ENCODE measurements around the gene GPR146. TPM values are rescaled to one million over a fixed set of nuclear protein-coding genes. Genes with fewer than 3 reads are reported as not detected.

GPR146 gene
- total and polyA plus RNA-seq, 2 of the 13 experiments (the other 11 are each of a cell fraction or from before 2014, with no cell fraction given), result 2.0 to 15.9 TPM

- Histone ChIP-seq H3K4me1 (ENCODE audit: insufficient read depth, low read length) (peaks cover 23% of the 10 kb centered on the region), H3K9ac (ENCODE audit: insufficient read depth, low read depth, low read length) (no peak overlapping the region), H3K9me3 (ENCODE audit: low read length) (no peaks in the 10 kb centered on the region), H3K79me2 (ENCODE audit: insufficient read depth, low read length) (peaks cover 3% of the 10 kb centered on the region), H3K4me3 (replicated peaks in 1 of 3; ENCODE audit: insufficient read depth in 1 of 3, low read depth in 2 of 3, low read length in 3 of 3) (no peak overlapping the region), H4K20me1 (ENCODE audit: insufficient read depth, low read length) (no peaks in the 10 kb centered on the region), H2AFZ (ENCODE audit: low read length) (no peak overlapping the region), H3K27me3 (ENCODE audit: control insufficient read depth in 1 of 2, insufficient read depth in 2 of 2, low read length in 2 of 2) (no peaks in the 10 kb centered on the region), H3K36me3 (replicated peaks in 1 of 2; ENCODE audit: control insufficient read depth in 1 of 2, insufficient read depth in 2 of 2, low read length in 2 of 2) (no peaks in the 10 kb centered on the region; a peak in 1 of 5 replicates), H3K27ac (ENCODE audit: extremely low read length, insufficient read depth, low read length) (no peak overlapping the region), H3K4me2 (ENCODE audit: low read depth, low read length) (no peak overlapping the region)
- FAIRE-seq (no peak), DNase-seq (ENCODE audit: low spot score) (no peak), ATAC-seq (no peak)
- intact Hi-C loops (cut with micrococcal nuclease; ENCODE audit: unreplicated experiment) (no loop called here), in situ Hi-C loops (cut with HindIII; ENCODE audit: extremely low pct_ligation_motif_present, low pct_unique_long_range_greater_than_20kb) (no loop called here)
- ChIA-PET POLR2A (no interaction called here), CTCF (ENCODE audit: low intra/inter-chr PET ratio, low total read pairs) (no interaction called here)
- WGBS (ENCODE audit: low lambda C conversion rate), result 95% methylated on average over 31 of the region's 33 CpGs
- no TSS peak for BruUV-seq (replicated peaks)
- TF ChIP-seq KAT7 (CRISPR knock-in tag; IDR thresholded peaks at IDR 0.05; ENCODE audit: borderline replicate concordance) (no peak), ZFP1 (CRISPR knock-in tag; IDR thresholded peaks at IDR 0.05) (no peak), MAZ (IDR thresholded peaks at IDR 0.05; ENCODE audit: borderline replicate concordance, low read depth, low read length) (no peak), MAZ (CRISPR knock-in tag; IDR thresholded peaks at IDR 0.05; ENCODE audit: low read depth) (no peak)
Measured at GRCh38 chr7:1031716-1032455, 12.5 kb upstream of the GPR146 start.

GRCh38 chr7:1032536-1033181, 11.7 kb upstream of the GPR146 start:
- Histone ChIP-seq H3K9ac (ENCODE audit: insufficient read depth, low read depth, low read length) (no peak overlapping the region), H3K36me3 (replicated peaks in 1 of 2; ENCODE audit: control insufficient read depth in 1 of 2, insufficient read depth in 2 of 2, low read length in 2 of 2) (no peaks in the 10 kb centered on the region; a peak in 1 of 5 replicates), H3K9me3 (ENCODE audit: low read length) (no peaks in the 10 kb centered on the region), H3K27me3 (ENCODE audit: control insufficient read depth in 1 of 2, insufficient read depth in 2 of 2, low read length in 2 of 2) (no peaks in the 10 kb centered on the region), H3K79me2 (ENCODE audit: insufficient read depth, low read length) (no peaks in the 10 kb centered on the region), H3K4me1 (ENCODE audit: insufficient read depth, low read length) (peaks cover 18% of the 10 kb centered on the region), H2AFZ (ENCODE audit: low read length) (no peak overlapping the region), H3K27ac (ENCODE audit: extremely low read length, insufficient read depth, low read length) (no peak overlapping the region), H3K4me3 (replicated peaks in 1 of 3; ENCODE audit: insufficient read depth in 1 of 3, low read depth in 2 of 3, low read length in 3 of 3) (no peak overlapping the region), H4K20me1 (ENCODE audit: insufficient read depth, low read length) (no peaks in the 10 kb centered on the region), H3K4me2 (ENCODE audit: low read depth, low read length) (no peak overlapping the region)
- in situ Hi-C loops (cut with HindIII; ENCODE audit: extremely low pct_ligation_motif_present, low pct_unique_long_range_greater_than_20kb), result no loop called here
- no TSS peak for BruUV-seq (replicated peaks)
- DNase-seq (ENCODE audit: low spot score) (no peak), ATAC-seq (no peak), FAIRE-seq (no peak)
- intact Hi-C loops (cut with micrococcal nuclease; ENCODE audit: unreplicated experiment), result no loop called here
- POLR2A ChIA-PET, result no interaction called here
- CTCF ChIA-PET (ENCODE audit: low intra/inter-chr PET ratio, low total read pairs), result no interaction called here
- TF ChIP-seq SP140L (CRISPR knock-in tag; IDR thresholded peaks at IDR 0.05; ENCODE audit: borderline replicate concordance), result no peak
- WGBS (ENCODE audit: low lambda C conversion rate), result 94% methylated on average over 14 of the region's 25 CpGs

Measured in HepG2 (cell line).